CD8-positive, alpha-beta memory T cell (primary cell): ENCODE data around the gene LPCAT1. TPM values are rescaled to one million over a fixed set of nuclear protein-coding genes. Genes with fewer than 3 reads are reported as not detected.

Experiments
- CTCF ChIA-PET: fragments of 350-600 bp; sonication (Branson Sonifier 250); formaldehyde crosslinking; loops from one replicate; lab custom pipeline; 2021; ENCODE audit warnings: antibody characterized with exemption; lab: Charles Lee
- POLR2A ChIA-PET: fragments of 350-600 bp; sonication (Branson Sonifier 250); formaldehyde crosslinking; loops from one replicate; lab custom pipeline; 2021; ENCODE audit warnings: antibody characterized with exemption; lab: Charles Lee
- DNase-seq, 5 donors: peaks; one replicate each; pipeline versions ENCODE4 v3.0.0 to v3.0.0-alpha.2; 2020 to 2022; ENCODE audit warnings: mixed read lengths in 1 of 5
- H3K27ac ChIP-seq: one replicate; pipeline ENCODE4 v1.7.0; 2013; ENCODE audit warnings: low read depth, mild to moderate bottlenecking, low read length, moderate library complexity
- H3K27me3 ChIP-seq: 2 replicates; pipeline ENCODE4 v1.7.0; 2013; ENCODE audit warnings: low read length, mild to moderate bottlenecking; ENCODE audit not compliant: insufficient read depth, poor library complexity, severe bottlenecking
- H3K36me3 ChIP-seq: 2 replicates; pipeline ENCODE4 v1.7.0; 2013; ENCODE audit warnings: mild to moderate bottlenecking, low read length, moderate library complexity; ENCODE audit not compliant: insufficient read depth
- H3K4me1 ChIP-seq: 2 replicates; pipeline ENCODE4 v1.7.0; 2013; ENCODE audit warnings: mild to moderate bottlenecking, low read length, moderate library complexity; ENCODE audit not compliant: insufficient read depth
- H3K4me3 ChIP-seq: 2 replicates; pipeline ENCODE4 v1.7.0; 2013; ENCODE audit warnings: mild to moderate bottlenecking, low read length
- H3K9me3 ChIP-seq: 2 replicates; pipeline ENCODE4 v1.7.0; 2013; ENCODE audit warnings: mild to moderate bottlenecking, low read length
- H3K27ac Mint-ChIP-seq, 8 donors: one replicate each; pipeline ENCODE4 v1.8.0; 2020 to 2021; ENCODE audit warnings: mixed read lengths in 8 of 8, mild to moderate bottlenecking in 6 of 8, inconsistent platforms in 3 of 8, moderate library complexity in 3 of 8
- H3K27me3 Mint-ChIP-seq, 2 donors: one replicate each; pipeline ENCODE4 v1.8.0; 2020 to 2021; ENCODE audit warnings: mixed read lengths in 2 of 2, mild to moderate bottlenecking in 1 of 2, moderate library complexity in 1 of 2
- H3K36me3 Mint-ChIP-seq, 3 donors: one replicate each; pipeline ENCODE4 v1.8.0; 2020 to 2021; ENCODE audit warnings: mixed read lengths in 3 of 3, inconsistent platforms in 1 of 3, mild to moderate bottlenecking in 1 of 3
- H3K4me1 Mint-ChIP-seq, 3 donors: one replicate each; pipeline ENCODE4 v1.8.0; 2020 to 2021; ENCODE audit warnings: mixed read lengths in 3 of 3, inconsistent platforms in 1 of 3, mild to moderate bottlenecking in 1 of 3
- H3K4me3 Mint-ChIP-seq, 7 donors: one replicate each; pipeline ENCODE4 v1.8.0; 2020 to 2021; ENCODE audit warnings: mixed read lengths in 7 of 7, mild to moderate bottlenecking in 6 of 7, moderate library complexity in 4 of 7, inconsistent platforms in 2 of 7
- H3K9me3 Mint-ChIP-seq, 5 donors: one replicate each; pipeline ENCODE4 v1.8.0; 2020 to 2022; ENCODE audit warnings: mixed read lengths in 5 of 5, mild to moderate bottlenecking in 3 of 5, moderate library complexity in 2 of 5, inconsistent platforms in 1 of 5
- polyA plus RNA-seq: library from polyadenylated mRNA; unstranded; fragments of 300-500 nt; fragmentation: Illumina TruSeq; gene quantifications from one replicate; pipeline ENCODE4 v1.2.3, GENCODE V29; 2021
- total RNA-seq, 2 experiments: library from RNA; stranded (reverse); gene quantifications; one replicate each; pipeline ENCODE4 v1.2.3, GENCODE V29; 2021

Gene LPCAT1
- total and polyA plus RNA-seq, 3 experiments from 2014 or later: 92.5 to 101 (median 95.9) TPM

DNA sequence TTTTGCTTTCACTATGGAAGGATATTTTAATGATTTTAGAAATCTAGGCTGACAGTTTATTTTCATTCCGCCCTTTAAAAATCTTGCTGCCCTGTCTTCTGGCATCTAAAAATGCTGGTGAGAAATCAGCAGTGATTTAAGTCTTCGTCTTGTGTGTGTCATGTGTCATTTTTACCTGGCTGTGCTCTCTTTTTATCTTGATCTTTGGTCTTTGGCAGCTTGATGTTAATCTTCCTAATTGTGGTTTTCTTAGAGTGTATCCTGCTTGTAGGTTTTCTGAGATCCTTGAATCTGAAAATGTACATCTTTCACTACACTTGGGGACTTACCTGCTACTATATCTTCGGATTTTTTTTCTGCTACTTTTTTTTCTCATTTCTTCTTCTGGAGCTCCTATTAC lies 11.9 kb upstream of the LPCAT1 start:
- peak overlapping the region; percentile 51 for H3K4me3 ChIP-seq
- H3K27me3 ChIP-seq: no peaks in the 10 kb centered on the region
- H3K4me1 ChIP-seq: peaks cover 26% of the 10 kb centered on the region
- ChIA-PET CTCF (interaction anchor here (1.2 to 2.4 kb wide), 4 partner anchors 17 to 158 kb away, joined by 3 to 8 read pairs (median 4); no protein-coding TSS in a partner anchor), POLR2A (interaction anchor here (0.8 to 2.9 kb wide), 5 partner anchors 12 to 149 kb away, joined by 3 to 20 read pairs (median 3); partner anchors contain the start of gene LPCAT1)
- Mint-ChIP-seq H3K27me3 (peaks cover 0 to 4% of the 10 kb centered on the region in 2 donors), H3K9me3 (no peaks in the 10 kb centered on the region), H3K4me1 (peaks cover 29 to 38% (median 34%) of the 10 kb centered on the region in 3 donors), H3K27ac (peak overlapping the region; percentile 93 to 99 (median 95)), H3K36me3 (no peaks in the 10 kb centered on the region), H3K4me3 (peak overlapping the region; percentile 28 to 90 (median 84))
- H3K36me3 ChIP-seq: no peaks in the 10 kb centered on the region
- H3K9me3 ChIP-seq: no peaks in the 10 kb centered on the region
- no peak overlapping the region for H3K27ac ChIP-seq
- peak in 1 of 5 donors; percentile 12 for DNase-seq

DNA sequence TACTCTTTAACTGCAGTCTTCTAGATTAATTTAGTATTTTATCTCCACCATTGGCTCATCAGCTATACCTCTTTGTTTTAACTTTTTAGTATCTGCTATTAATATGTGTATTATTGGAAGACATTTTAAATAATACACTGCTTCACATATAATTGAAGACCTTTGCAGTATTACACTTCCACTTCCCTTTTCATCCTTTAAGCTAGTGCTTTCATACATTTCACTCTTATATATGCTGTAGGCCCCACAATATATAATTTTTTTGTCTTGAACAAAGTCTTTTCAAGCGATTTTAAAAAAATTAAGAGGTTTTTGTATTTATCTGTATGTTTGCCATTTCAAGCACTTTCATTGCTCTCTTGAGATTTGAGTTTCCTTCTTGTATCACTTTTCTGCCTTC lies 8.6 kb upstream of the LPCAT1 start:
- no peak overlapping the region for H3K27ac Mint-ChIP-seq
- H3K4me3 Mint-ChIP-seq: no peak overlapping the region
- H3K4me1 ChIP-seq: peaks cover 26% of the 10 kb centered on the region
- H3K27me3 Mint-ChIP-seq: peaks cover 0 to 4% of the 10 kb centered on the region in 2 donors
- H3K27me3 ChIP-seq: no peaks in the 10 kb centered on the region
- DNase-seq: no peak
- no peaks in the 10 kb centered on the region for H3K36me3 ChIP-seq
- H3K9me3 Mint-ChIP-seq: no peaks in the 10 kb centered on the region
- H3K27ac ChIP-seq: no peak overlapping the region
- H3K9me3 ChIP-seq: no peaks in the 10 kb centered on the region
- peaks cover 26 to 32% (median 32%) of the 10 kb centered on the region in 3 donors for H3K4me1 Mint-ChIP-seq
- H3K4me3 ChIP-seq: no peak overlapping the region
- POLR2A ChIA-PET: no interaction called here
- CTCF ChIA-PET: no interaction called here
- no peaks in the 10 kb centered on the region for H3K36me3 Mint-ChIP-seq

DNA sequence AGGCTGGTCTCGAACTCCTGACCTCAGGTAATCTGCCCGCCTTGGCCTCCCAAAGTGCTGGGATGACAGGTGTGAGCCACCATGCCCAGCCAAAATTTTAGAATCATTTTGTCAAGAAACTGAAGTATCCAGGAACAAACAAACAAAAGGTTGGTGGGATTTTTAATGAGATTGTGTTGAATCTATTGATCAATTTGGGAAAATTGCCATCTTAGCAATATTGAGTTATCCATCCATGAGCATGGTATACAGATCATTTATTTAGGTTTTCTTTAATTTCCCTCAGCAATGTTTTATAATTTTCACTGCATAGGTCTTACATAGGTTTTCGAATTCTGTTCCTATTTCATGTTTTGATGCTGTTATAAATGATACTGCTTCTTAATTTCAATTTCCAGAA lies 5.7 kb upstream of the LPCAT1 start:
- Histone ChIP-seq H3K27ac (no peak overlapping the region), H3K9me3 (no peaks in the 10 kb centered on the region), H3K4me3 (no peak overlapping the region), H3K36me3 (no peaks in the 10 kb centered on the region), H3K27me3 (no peaks in the 10 kb centered on the region), H3K4me1 (peaks cover 2% of the 10 kb centered on the region)
- CTCF ChIA-PET: no interaction called here
- H3K9me3 Mint-ChIP-seq: no peaks in the 10 kb centered on the region
- no peak for DNase-seq
- POLR2A ChIA-PET: no interaction called here
- no peak overlapping the region for H3K27ac Mint-ChIP-seq
- H3K27me3 Mint-ChIP-seq: peaks cover 0 to 4% of the 10 kb centered on the region in 2 donors
- H3K4me1 Mint-ChIP-seq: peaks cover 2 to 8% (median 3%) of the 10 kb centered on the region in 3 donors
- no peak overlapping the region for H3K4me3 Mint-ChIP-seq
- H3K36me3 Mint-ChIP-seq: no peaks in the 10 kb centered on the region

DNA sequence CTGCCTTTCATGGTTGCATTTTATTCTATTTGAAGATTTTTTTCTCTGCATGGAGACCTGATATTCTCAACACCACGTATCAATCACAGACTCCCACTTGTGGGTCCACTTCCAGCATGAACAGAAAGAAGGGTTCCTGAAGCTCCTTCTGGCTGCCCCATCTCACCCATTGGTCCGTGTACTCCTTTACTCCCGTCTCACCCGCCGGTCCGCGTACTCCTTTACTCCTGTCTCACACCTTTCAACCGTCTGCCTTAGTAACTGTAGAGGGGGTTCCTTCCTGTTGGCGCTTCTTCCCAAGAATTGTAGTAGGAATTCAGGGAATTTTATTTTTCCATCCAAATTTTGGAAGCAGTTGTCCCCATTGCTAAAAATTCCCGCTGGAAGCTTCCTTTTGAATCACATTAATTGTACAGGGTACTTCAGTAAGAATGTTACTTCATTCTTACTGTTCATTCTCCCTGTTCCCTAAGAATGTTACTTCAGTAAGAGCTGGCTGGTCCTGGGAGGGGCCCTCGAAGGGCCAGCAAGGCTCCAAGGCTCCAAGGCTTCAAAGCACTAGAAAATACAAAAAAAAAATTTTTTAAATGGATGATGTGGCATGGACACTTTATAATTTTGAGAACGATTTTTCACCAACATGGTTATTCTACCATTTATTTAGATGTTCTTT lies 3.9 kb upstream of the LPCAT1 start:
- Mint-ChIP-seq H3K4me1 (peaks cover 0 to 10% (median 2%) of the 10 kb centered on the region in 3 donors), H3K36me3 (peaks cover 0 to 3% (median under 1%) of the 10 kb centered on the region in 3 donors), H3K9me3 (no peaks in the 10 kb centered on the region), H3K27ac (peak overlapping the region in 4 of 8 donors; percentile 23 to 76 (median 34)), H3K27me3 (peaks cover 0 to 4% of the 10 kb centered on the region in 2 donors), H3K4me3 (peak overlapping the region in 1 of 7 donors; percentile 74)
- no peak overlapping the region for H3K4me3 ChIP-seq
- H3K27ac ChIP-seq: no peak overlapping the region
- H3K9me3 ChIP-seq: no peaks in the 10 kb centered on the region
- DNase-seq: no peak
- H3K36me3 ChIP-seq: no peaks in the 10 kb centered on the region
- ChIA-PET POLR2A (no interaction called here), CTCF (interaction anchor here (1.8 kb wide), 1 partner anchor 148 kb away, joined by 4 read pairs; no protein-coding TSS in a partner anchor)
- H3K4me1 ChIP-seq: peaks cover 7% of the 10 kb centered on the region
- no peaks in the 10 kb centered on the region for H3K27me3 ChIP-seq

GRCh38 chr5:1526681-1527131 lies 2.9 kb upstream of the LPCAT1 start:
- no peaks in the 10 kb centered on the region for H3K9me3 Mint-ChIP-seq
- Histone ChIP-seq H3K36me3 (no peaks in the 10 kb centered on the region), H3K27me3 (no peaks in the 10 kb centered on the region), H3K9me3 (no peaks in the 10 kb centered on the region), H3K4me1 (peaks cover 14% of the 10 kb centered on the region), H3K4me3 (no peak overlapping the region), H3K27ac (no peak overlapping the region)
- H3K36me3 Mint-ChIP-seq: peaks cover 0 to 9% (median 3%) of the 10 kb centered on the region in 3 donors
- no peak for DNase-seq
- H3K27me3 Mint-ChIP-seq: peaks cover 0 to 1% of the 10 kb centered on the region in 2 donors
- H3K27ac Mint-ChIP-seq: peak overlapping the region in 5 of 8 donors; percentile 23 to 76 (median 47)
- CTCF ChIA-PET: interaction anchor here (1.8 kb wide), 1 partner anchor 147 kb away, joined by 4 read pairs; no protein-coding TSS in a partner anchor
- peaks cover 7 to 20% (median 10%) of the 10 kb centered on the region in 3 donors for H3K4me1 Mint-ChIP-seq
- POLR2A ChIA-PET: no interaction called here
- peak overlapping the region in 2 of 7 donors; percentile 65 to 74 for H3K4me3 Mint-ChIP-seq

DNA sequence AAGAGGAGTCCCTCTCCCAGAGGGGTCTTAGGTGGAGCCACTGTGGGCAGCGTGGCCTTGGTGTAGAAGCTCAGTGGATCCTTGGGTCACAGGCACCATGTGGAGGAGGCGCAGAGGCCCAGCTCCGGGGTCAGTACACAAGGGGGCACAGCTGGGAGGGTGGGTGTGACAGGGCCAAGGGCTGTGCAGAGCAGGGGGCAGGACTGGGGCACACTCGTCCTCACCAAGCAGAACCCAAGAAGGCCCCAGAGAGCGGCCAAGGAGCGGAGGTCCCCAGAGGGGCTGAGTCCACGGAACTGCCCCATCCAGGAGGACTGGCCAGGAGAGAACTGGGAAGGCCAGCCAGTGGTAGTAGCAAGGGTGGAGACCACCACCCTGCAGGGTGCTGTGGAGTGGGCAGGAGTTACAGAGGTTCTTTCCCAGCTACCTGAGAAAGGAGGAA lies 2.5 kb upstream of the LPCAT1 start:
- no peak overlapping the region for H3K4me3 ChIP-seq
- H3K27ac ChIP-seq: no peak overlapping the region
- H3K4me1 ChIP-seq: peaks cover 19% of the 10 kb centered on the region
- peaks cover 0 to 1% of the 10 kb centered on the region in 2 donors for H3K27me3 Mint-ChIP-seq
- peaks cover under 1% of the 10 kb centered on the region for H3K36me3 ChIP-seq
- H3K9me3 Mint-ChIP-seq: no peaks in the 10 kb centered on the region
- H3K36me3 Mint-ChIP-seq: peaks cover 0 to 14% (median 3%) of the 10 kb centered on the region in 3 donors
- H3K27me3 ChIP-seq: no peaks in the 10 kb centered on the region
- CTCF ChIA-PET: interaction anchor here (1.2 kb wide), 1 partner anchor 10 kb away, joined by 3 read pairs; no protein-coding TSS in a partner anchor
- H3K27ac Mint-ChIP-seq: peak overlapping the region in 2 of 8 donors; percentile 16 to 52
- peak in 1 of 5 donors; percentile 41 for DNase-seq
- peaks cover 12 to 25% (median 15%) of the 10 kb centered on the region in 3 donors for H3K4me1 Mint-ChIP-seq
- peak overlapping the region in 1 of 7 donors; percentile 24 for H3K4me3 Mint-ChIP-seq
- no peaks in the 10 kb centered on the region for H3K9me3 ChIP-seq
- POLR2A ChIA-PET: no interaction called here

DNA sequence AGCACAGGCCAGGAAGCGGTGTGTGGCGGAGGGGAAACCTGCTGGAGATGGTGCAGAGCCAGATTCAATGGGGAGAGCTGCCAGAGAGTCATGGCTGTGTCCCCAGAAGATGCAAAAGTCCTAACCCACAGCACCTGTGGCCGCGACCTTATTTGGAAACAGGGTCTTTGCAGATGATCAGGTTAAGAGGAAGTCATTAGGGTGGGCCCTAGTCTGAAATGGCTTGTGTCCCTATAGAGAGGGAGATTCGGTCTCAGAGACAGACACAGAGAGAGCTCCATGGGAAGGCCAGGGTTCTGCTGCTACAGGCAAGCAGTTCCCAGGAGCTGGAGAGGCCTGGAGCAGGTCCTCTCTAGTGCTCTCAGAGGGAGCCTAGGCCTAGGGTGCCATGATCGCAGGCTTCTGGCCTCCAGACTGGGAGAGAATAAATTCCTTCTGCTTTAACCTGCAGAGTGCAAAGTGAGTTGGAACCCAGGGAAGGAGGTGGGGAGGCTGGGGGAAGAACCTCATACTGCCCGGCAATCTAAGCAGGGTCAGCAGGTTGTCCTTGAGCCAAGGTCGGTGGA lies 1.9 kb upstream of the LPCAT1 start:
- peak overlapping the region in 4 of 7 donors; percentile 8 to 65 (median 28) for H3K4me3 Mint-ChIP-seq
- DNase-seq: no peak
- Histone ChIP-seq H3K36me3 (peaks cover 5% of the 10 kb centered on the region), H3K27ac (no peak overlapping the region), H3K4me1 (peaks cover 22% of the 10 kb centered on the region), H3K27me3 (no peaks in the 10 kb centered on the region), H3K9me3 (no peaks in the 10 kb centered on the region), H3K4me3 (no peak overlapping the region)
- peak overlapping the region in 5 of 8 donors; percentile 3 to 89 (median 49) for H3K27ac Mint-ChIP-seq
- peaks cover 0 to 18% (median 3%) of the 10 kb centered on the region in 3 donors for H3K36me3 Mint-ChIP-seq
- peaks cover 16 to 30% (median 20%) of the 10 kb centered on the region in 3 donors for H3K4me1 Mint-ChIP-seq
- CTCF ChIA-PET: interaction anchor here (1.2 kb wide), 1 partner anchor 11 kb away, joined by 3 read pairs; no protein-coding TSS in a partner anchor
- POLR2A ChIA-PET: no interaction called here
- no peaks in the 10 kb centered on the region for H3K9me3 Mint-ChIP-seq
- H3K27me3 Mint-ChIP-seq: no peaks in the 10 kb centered on the region
